Endothelial cell of umbilical vein (primary cell): Measurements from ENCODE around the gene SIGLEC9. TPM values are rescaled to one million over a fixed set of nuclear protein-coding genes. Genes with fewer than 3 reads are reported as not detected.

ENCODE experiments used
- BruUV-seq: library from RNA; stranded (reverse); fragments of 400-500 nt; replicated peaks from 2 replicates; lab custom pipeline; 2021; lab: Mats Ljungman, UMichigan
- CTCF ChIA-PET: fragments of 300-600, 350-600 bp; sonication (Branson Sonifier 250); formaldehyde crosslinking; loops from one replicate; lab custom pipeline; 2021; ENCODE audit warnings: antibody characterized with exemption, inconsistent platforms; lab: Charles Lee
- POLR2A ChIA-PET: fragments of 300-600, 350-600 bp; sonication (Branson Sonifier 250); formaldehyde crosslinking; loops from one replicate; lab custom pipeline; 2021; ENCODE audit warnings: antibody characterized with exemption, inconsistent platforms; lab: Charles Lee
- DNase-seq: peaks from one replicate; pipeline ENCODE4 v3.0.0-alpha.2; 2011; ENCODE audit warnings: low read depth, low spot score
- FAIRE-seq: peaks from 2 replicates; lab custom pipeline; 2011; peaks lifted over from hg19 to GRCh38; lab: Jason Lieb, UNC
- H2AFZ ChIP-seq: 2 replicates; pipeline ENCODE4 v1.6.0; 2012; ENCODE audit warnings: low read depth, low read length, control low read depth, inconsistent platforms
- H3K27ac ChIP-seq: 2 replicates; pipeline ENCODE4 v1.5.1; 2011; ENCODE audit warnings: low read depth, mild to moderate bottlenecking, control low read depth, low read length, moderate library complexity; ENCODE audit not compliant: insufficient read depth
- H3K27me3 ChIP-seq, 2 experiments: 2 replicates each; pipeline versions ENCODE4 v1.6.0 to v1.6.1; 2011; ENCODE audit warnings: low read length in 2 of 2, mixed read lengths in 1 of 2; ENCODE audit not compliant: control insufficient read depth in 2 of 2, insufficient read depth in 2 of 2
- H3K36me3 ChIP-seq, 2 experiments: 2 replicates in 1 of 2; 3 replicates in 1 of 2; pipeline ENCODE4 v1.5.1; 2011; ENCODE audit warnings: low read length in 2 of 2, mild to moderate bottlenecking in 1 of 2, moderate library complexity in 1 of 2; ENCODE audit not compliant: control insufficient read depth in 2 of 2, insufficient read depth in 2 of 2; ENCODE audit errors: extremely low read depth in 1 of 2
- H3K4me1 ChIP-seq: 3 replicates; pipeline ENCODE4 v1.5.1; 2011; ENCODE audit warnings: mild to moderate bottlenecking, low read length; ENCODE audit not compliant: control insufficient read depth, insufficient read depth; ENCODE audit errors: extremely low read depth
- H3K4me2 ChIP-seq: 2 replicates; pipeline ENCODE4 v1.6.1; 2011; ENCODE audit warnings: low read length, control low read depth, mixed read lengths; ENCODE audit not compliant: insufficient read depth
- H3K4me3 ChIP-seq, 3 experiments: fragments of 200-600 bp in 1 of 3; sonication (generic), shearing (Covaris generic) in 1 of 3; replicated peaks in 1 of 3; 2 replicates each; pipeline ENCODE4 v1.5.1; 2011 to 2016; ENCODE audit warnings: control low read depth in 3 of 3, low read length in 3 of 3, mild to moderate bottlenecking in 2 of 3, inconsistent platforms in 1 of 3, low read depth in 1 of 3, moderate library complexity in 1 of 3; ENCODE audit not compliant: insufficient read depth in 1 of 3
- H3K79me2 ChIP-seq: 2 replicates; pipeline ENCODE4 v1.6.0; 2012; ENCODE audit warnings: low read length, inconsistent platforms; ENCODE audit not compliant: control insufficient read depth, insufficient read depth
- H3K9ac ChIP-seq: replicated peaks from 2 replicates; pipeline ENCODE3; 2011; ENCODE audit warnings: low read length, control low read depth; ENCODE audit not compliant: insufficient read depth; ENCODE audit errors: extremely low read depth
- H3K9me1 ChIP-seq: replicated peaks from 3 replicates; pipeline ENCODE4 v1.6.0; 2011; ENCODE audit warnings: mild to moderate bottlenecking, low read length; ENCODE audit not compliant: control insufficient read depth, insufficient read depth; ENCODE audit errors: extremely low read depth
- H3K9me3 ChIP-seq: replicated peaks from 2 replicates; pipeline ENCODE4 v1.5.1; 2012; ENCODE audit warnings: low read length, inconsistent platforms; ENCODE audit not compliant: control insufficient read depth, insufficient read depth
- H4K20me1 ChIP-seq: replicated peaks from 2 replicates; pipeline ENCODE3; 2011; ENCODE audit warnings: mild to moderate bottlenecking, low read length; ENCODE audit not compliant: control insufficient read depth, insufficient read depth; ENCODE audit errors: extremely low read depth
- EZH2 ChIP-seq: IDR thresholded peaks from 2 replicates; pipeline ENCODE4 v1.6.1; 2012; ENCODE audit warnings: borderline replicate concordance, low read depth, mild to moderate bottlenecking, moderate library complexity, low read length, inconsistent platforms; ENCODE audit not compliant: severe bottlenecking
- FOS ChIP-seq: IDR thresholded peaks from 2 replicates; pipeline ENCODE4 v1.6.1; 2011; ENCODE audit warnings: mild to moderate bottlenecking, low read length, moderate library complexity, borderline replicate concordance; ENCODE audit not compliant: insufficient read depth
- GATA2 ChIP-seq: IDR thresholded peaks from 2 replicates; pipeline ENCODE4 v1.7.0; 2011; ENCODE audit warnings: low read depth, mild to moderate bottlenecking, moderate library complexity, mixed read lengths, low read length; ENCODE audit not compliant: insufficient read length, insufficient read depth
- JUN ChIP-seq: IDR thresholded peaks from 2 replicates; pipeline ENCODE4 v1.6.1; 2011; ENCODE audit warnings: borderline replicate concordance, low read depth; ENCODE audit not compliant: insufficient read length, insufficient read depth
- MYC ChIP-seq: IDR thresholded peaks from one replicate; pipeline ENCODE4 v1.6.1; 2011; ENCODE audit warnings: mild to moderate bottlenecking, low read depth, low read length
- POLR2A ChIP-seq: IDR thresholded peaks from 2 replicates; pipeline ENCODE4 v1.6.1; 2012; ENCODE audit warnings: low read depth, mild to moderate bottlenecking, control low read depth, low read length
- POLR2AphosphoS5 ChIP-seq: IDR thresholded peaks from 2 replicates; pipeline ENCODE4 v1.6.1; 2012; ENCODE audit warnings: low read depth, mild to moderate bottlenecking, control low read depth, low read length, moderate library complexity; ENCODE audit not compliant: insufficient read depth
- dilution Hi-C: fragments of 300-500 bp; cut with MboI; formaldehyde crosslinking; loops from one replicate; pipeline ENCODE4 v1.15.0; 2019; ENCODE audit warnings: low sequenced_read_pairs; ENCODE audit not compliant: extremely low pct_ligation_motif_present
- intact Hi-C: fragments of 100-400 bp; cut with micrococcal nuclease; formaldehyde crosslinking; loops from one replicate; pipeline ENCODE4 v1.10.0; 2022
- polyA plus RNA-seq, 4 experiments: library from polyadenylated mRNA; depleted of rRNA in 3 of 4; stranded (reverse) in 3 of 4; unstranded in 1 of 4; fragments of >200 nt; gene quantifications; 2 replicates each; pipeline versions ENCODE4 v1.2.1 to v1.2.3, GENCODE V29; 2011 to 2012; ENCODE audit warnings: missing spikeins in 1 of 4
- total RNA-seq: library from RNA; stranded (reverse); gene quantifications from 2 replicates; pipeline ENCODE4 v1.2.3, GENCODE V29; 2021
- TF ChIP-seq, protein P1 (sequence below): IDR thresholded peaks from 2 replicates; pipeline ENCODE4 v1.6.1; 2011; ENCODE audit not compliant: insufficient read depth, insufficient read length
- TF ChIP-seq, protein P2 (sequence below), 2 donors: IDR thresholded peaks; 1 replicate in 1 of 2; 2 replicates in 1 of 2; pipeline ENCODE4 v1.5.1; 2011; ENCODE audit warnings: low read length in 2 of 2, mild to moderate bottlenecking in 2 of 2, moderate library complexity in 2 of 2, control low read depth in 1 of 2, inconsistent platforms in 1 of 2, low read depth in 1 of 2; ENCODE audit not compliant: insufficient read depth in 1 of 2; ENCODE audit errors: extremely low read depth in 1 of 2

The SIGLEC9 gene
- total and polyA plus RNA-seq, 2 donors (not counting 3 experiments of a cell fraction or from before 2014, with no cell fraction given) = not detected

DNA sequence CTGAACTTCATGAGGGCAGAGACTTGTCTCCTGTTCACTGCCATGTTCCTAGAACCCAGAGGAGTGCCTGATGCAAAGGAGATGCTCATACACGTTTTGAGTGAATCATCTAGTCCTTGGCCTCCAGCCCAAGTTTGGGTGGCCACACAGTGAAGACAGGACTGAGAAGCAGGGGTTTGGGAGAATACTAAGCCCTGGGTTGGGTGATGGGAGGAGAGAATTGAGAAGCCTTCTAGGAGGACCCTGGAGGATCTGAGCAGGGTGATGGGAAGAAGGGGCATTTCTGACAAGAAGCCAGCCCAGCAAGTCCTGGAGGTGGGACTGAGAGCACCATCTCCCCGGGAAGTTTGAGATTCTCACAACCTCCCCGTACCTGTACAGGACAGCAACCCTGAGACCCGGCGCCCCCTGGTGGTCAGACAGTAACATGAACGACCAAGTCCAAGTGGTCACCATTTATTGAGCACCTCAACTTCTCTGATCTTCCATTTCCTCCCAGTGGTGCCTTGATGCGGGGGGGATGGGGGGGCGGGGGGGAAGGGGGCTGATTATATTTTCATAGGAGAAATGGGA lies 27.5 kb upstream of the SIGLEC9 start:
- DNase-seq = peak; percentile 27
- FAIRE-seq = peak; percentile 65
- Histone ChIP-seq H3K4me1 (peaks cover 16% of the 10 kb centered on the region), H3K27me3 (no peaks in the 10 kb centered on the region), H3K36me3 (peaks cover under 1 to 2% of the 10 kb centered on the region in 2 experiments), H3K4me2 (no peak overlapping the region), H3K9ac (no peak overlapping the region), H4K20me1 (no peaks in the 10 kb centered on the region), H3K79me2 (peaks cover 16% of the 10 kb centered on the region), H3K9me3 (no peaks in the 10 kb centered on the region), H3K4me3 (no peak overlapping the region), H3K27ac (no peak overlapping the region), H3K9me1 (no peaks in the 10 kb centered on the region), H2AFZ (no peak overlapping the region)
- dilution Hi-C loops (no loop called here), intact Hi-C loops (loop anchor here (1.0 to 5.0 kb wide), 2 partner anchors 11 to 625 kb away; partner anchors contain the start of gene CTU1)
- ChIA-PET CTCF (interaction anchor here (0.6 to 4.6 kb wide), 6 partner anchors 8 to 175 kb away, joined by 3 to 73 read pairs (median 6); no protein-coding TSS in a partner anchor), POLR2A (no interaction called here)
- no peak for TF ChIP-seq POLR2AphosphoS5
- no peak for TF ChIP-seq MYC
- TF ChIP-seq GATA2 = no peak
- TF ChIP-seq FOS = no peak
- TF ChIP-seq EZH2 = no peak
- TF ChIP-seq POLR2A = no peak
- TF ChIP-seq, protein P1, sequence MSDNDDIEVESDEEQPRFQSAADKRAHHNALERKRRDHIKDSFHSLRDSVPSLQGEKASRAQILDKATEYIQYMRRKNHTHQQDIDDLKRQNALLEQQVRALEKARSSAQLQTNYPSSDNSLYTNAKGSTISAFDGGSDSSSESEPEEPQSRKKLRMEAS = no peak
- no peak for TF ChIP-seq JUN
- TF ChIP-seq, protein P2, sequence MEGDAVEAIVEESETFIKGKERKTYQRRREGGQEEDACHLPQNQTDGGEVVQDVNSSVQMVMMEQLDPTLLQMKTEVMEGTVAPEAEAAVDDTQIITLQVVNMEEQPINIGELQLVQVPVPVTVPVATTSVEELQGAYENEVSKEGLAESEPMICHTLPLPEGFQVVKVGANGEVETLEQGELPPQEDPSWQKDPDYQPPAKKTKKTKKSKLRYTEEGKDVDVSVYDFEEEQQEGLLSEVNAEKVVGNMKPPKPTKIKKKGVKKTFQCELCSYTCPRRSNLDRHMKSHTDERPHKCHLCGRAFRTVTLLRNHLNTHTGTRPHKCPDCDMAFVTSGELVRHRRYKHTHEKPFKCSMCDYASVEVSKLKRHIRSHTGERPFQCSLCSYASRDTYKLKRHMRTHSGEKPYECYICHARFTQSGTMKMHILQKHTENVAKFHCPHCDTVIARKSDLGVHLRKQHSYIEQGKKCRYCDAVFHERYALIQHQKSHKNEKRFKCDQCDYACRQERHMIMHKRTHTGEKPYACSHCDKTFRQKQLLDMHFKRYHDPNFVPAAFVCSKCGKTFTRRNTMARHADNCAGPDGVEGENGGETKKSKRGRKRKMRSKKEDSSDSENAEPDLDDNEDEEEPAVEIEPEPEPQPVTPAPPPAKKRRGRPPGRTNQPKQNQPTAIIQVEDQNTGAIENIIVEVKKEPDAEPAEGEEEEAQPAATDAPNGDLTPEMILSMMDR (IDR thresholded peaks at IDR 0.05; ENCODE audit: extremely low read depth in 1 of 2, insufficient read depth in 1 of 2, low read depth in 1 of 2, low read length in 2 of 2) = peak; percentile 47 to 69
- BruUV-seq = no TSS peak
